Forelimb muscle (tissue), 1 donor: ENCODE measurements around the gene PRCP. TPM values are rescaled to one million over a fixed set of nuclear protein-coding genes. Genes with fewer than 3 reads are reported as not detected.
"Not testable (repeated sequence)": the region's sequence is repeated elsewhere in the genome, so short reads cannot be mapped to it uniquely, and the experiment has no call there.

Experiments
- DNase-seq: peaks from one replicate; pipeline ENCODE4 v3.0.0-alpha.2; 2013; ENCODE audit warnings: low read depth
- polyA plus RNA-seq: library from polyadenylated mRNA; unstranded; fragments of 120-200 nt; gene quantifications from one replicate; pipeline ENCODE4 v1.2.1, GENCODE V29; 2013; ENCODE audit not compliant: insufficient read length

The PRCP gene
- polyA plus RNA-seq, 1 donor, result 96.3 TPM

DNA sequence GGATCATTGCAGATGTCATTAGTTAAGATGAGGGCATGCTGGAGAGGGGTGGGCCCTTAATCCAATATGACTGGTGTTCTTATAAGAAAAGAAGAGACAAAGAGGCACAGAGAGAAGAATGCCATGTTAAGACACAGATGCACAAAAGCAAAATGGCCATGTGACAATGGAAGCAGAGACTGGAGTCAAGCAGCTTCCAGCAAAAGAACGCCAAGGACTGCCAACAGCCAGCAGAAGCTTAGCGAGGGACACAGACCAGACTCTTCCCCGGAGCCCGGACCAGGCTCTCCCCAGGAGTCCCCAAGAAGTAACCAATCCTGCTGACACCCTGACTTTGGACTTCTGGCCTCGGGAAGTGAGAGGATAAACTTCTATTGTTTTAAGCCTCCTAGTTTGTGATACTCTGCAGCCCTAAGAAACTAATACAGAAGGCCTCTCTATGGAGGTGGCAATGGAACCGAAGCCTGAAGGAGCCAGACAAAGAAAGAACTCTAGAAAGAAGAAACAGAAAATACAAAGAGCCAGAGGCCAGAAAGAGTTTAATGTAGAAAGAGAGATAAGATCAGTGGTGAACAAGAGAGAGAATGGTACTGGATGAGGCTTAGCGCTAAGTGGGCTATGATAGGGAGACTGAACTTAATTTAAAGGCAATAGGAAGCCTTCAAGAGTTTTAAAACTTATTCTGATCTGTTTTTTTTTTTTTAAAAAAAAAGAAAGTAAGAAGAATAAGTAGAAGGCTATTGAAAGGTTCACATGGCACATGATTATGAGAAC is 27.7 kb downstream of the PRCP start:
- no peak for DNase-seq

DNA sequence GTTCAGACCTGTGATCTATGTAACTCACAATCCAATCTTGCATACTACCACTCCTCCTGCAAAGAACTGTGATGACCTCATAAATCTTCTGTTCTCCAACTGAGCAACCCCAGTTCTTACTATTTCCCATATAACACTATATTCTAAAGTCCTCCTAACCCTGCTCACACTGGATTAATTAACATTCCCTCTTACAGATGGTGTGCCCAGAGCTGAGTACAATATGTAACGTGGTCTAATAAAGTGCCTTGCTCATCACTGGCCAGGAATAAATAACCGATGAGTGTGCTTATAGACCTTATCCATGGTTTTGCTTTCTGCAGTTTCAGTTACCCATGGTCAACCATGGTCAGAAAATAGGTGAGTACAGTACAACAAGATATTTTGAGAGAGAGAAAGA is 28.6 kb downstream of the PRCP start:
- DNase-seq, result no peak

DNA sequence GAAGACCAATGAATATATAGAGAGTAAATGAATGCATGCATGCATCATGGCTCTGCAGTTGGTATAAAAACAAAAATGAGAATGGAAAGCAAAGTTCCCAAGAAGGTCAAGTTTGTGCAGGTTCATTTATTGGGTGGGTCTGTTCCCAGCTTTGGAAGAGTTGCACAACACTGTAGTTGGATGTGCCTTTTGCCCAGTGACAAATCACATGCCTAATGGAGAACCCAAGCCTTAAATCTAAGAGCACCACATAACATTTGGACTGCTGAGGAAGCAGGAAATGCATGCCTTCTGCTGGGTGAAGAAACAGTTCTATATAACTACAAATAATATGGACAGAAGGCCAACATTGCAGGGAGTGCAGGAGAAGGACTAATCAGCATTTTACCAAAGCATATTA is 30.6 kb downstream of the PRCP start:
- no peak for DNase-seq

DNA sequence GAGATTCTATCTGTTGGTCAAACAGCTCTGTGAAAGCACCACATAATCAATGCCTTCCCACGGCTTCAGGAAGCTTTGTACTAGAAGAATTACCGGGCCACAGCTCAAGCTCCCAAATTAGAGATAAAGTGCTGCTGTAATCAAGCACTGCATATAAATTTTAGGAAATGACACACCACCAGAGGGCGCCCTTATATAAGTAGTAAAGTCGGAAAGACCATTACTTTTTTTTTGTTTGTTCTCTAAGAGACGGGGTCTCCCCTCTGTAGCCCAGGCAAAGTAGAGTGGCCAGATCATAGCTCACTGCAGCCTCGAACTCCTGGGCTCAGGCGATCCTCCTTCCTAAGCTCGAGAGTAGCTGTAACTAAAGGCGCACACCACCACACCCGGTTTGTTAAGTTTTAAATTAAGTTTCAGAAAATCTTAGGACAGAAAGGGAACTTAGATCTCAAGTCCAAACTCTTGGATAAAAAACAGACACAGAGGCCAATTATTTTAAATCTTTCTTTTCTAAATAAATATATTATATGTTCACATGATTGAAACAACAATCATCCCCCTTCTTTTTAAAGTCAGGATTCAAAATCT is 32.6 kb downstream of the PRCP start:
- DNase-seq, result peak; percentile 49

DNA sequence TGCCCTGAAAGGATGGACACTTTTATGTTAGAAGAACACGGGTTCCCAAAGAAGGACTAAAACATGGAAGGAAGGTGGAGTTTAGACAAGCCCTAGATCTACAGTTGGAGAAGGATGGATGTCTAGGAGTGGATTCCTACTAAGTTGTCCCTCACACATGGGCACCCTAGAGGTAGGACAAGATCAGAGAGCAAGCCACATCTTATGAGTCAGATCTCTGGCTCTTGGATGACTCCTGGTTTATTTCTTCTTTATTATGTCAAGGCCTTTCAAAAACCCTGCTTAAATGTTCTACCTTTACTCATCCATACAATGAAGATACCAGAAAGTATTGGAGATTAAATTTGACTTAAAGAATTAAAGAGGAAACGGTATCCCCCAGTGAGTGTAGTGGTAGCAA is 34.4 kb downstream of the PRCP start:
- no peak for DNase-seq

DNA sequence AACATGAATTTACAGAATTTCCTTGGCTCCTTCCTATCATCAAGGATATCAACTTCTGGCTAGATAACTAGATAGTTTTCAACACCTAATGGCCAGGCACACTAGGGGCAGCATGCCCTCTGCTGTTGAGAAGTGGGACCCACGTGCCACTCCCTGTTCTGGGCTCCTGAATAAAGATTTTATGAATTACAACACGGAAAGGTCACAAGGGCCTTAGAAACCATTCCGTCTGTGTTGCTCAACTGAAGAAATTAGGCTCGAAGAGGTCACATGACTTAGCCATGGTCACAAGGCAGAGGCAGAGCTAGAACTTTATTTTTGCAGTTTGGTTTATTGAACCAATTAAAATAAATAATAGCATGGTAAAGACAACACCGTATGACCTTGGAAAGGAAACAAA is 36.0 kb downstream of the PRCP start:
- no peak for DNase-seq

DNA sequence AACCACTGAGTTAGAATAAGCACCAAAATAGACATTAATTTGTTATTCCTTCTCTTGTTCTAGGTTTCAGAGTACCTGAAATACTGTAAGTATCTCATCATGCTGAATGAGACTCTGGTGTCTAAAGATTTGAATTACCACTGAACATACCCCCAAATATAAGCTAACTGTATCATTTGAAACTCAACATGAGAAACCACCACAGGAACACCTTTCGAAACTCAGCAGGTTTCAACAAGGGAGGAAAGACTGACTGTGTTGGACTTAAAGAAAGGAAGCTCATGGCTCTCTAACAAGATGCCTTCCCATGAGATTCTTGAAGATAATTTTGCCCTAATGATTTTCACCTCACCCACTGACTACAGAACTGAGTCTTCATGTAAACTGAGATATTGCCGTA is 37.0 kb downstream of the PRCP start:
- DNase-seq, result no peak

DNA sequence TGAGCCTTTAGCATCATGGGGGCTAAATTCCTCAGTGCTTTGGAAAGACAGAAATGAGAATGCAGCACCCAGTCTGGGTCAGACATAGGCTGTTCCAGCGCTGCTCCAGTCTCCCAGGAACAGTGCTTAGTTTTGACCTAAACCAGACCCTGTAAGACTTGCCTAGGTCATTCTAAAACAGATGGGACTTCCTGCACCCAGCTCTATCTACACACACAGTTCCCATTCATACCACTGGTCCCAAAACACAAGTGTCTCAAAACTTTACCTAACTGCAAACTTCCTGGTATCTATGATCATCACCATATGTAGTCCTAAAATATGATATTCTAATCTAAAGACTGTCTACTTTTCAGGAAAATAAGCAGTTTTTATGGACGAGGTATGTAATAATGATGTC is 37.9 kb downstream of the PRCP start:
- DNase-seq, result no peak

DNA sequence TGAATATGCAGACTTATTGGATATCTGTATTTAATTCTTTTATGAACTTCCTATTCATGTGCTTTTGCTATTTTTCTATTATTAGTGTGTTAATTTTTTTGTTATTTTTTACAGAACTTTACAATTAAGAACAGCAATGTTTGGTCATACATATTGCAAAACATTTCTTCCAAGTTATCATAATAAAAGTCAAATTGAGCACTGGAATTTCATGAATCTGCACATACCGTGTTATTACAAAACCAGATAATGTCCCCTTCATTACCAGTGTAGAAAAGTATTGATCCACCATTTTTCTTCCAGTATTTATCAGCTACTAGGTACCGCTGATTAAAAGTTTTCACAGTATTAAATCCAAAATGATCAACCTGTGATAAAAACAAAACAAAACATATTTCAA is 40.5 kb downstream of the PRCP start:
- DNase-seq, result no peak

DNA sequence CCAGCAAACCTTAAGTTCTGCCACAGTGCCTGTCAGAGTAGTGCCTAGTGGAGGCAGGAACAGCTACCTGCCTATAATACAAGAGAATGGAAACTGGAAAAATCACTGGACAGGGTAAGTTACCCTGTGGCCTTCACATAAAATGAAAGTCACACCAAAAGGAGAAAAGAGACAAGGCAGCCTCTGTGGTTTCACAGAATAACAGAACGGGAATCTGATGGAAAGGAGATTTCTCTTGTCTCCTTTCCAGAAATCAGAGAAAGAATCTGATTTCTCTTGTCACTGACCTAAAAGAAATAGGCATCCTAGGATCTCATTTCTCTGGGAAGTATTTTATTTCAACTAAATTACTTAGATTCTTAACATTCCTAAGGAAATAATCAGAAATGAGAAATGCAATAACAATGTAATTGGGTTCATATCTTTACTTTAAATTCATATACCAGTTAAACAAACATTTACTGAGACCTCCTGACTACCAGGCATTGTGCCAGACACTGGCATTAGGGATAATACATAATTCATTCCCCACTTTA is 41.6 kb downstream of the PRCP start:
- DNase-seq, result no peak

DNA sequence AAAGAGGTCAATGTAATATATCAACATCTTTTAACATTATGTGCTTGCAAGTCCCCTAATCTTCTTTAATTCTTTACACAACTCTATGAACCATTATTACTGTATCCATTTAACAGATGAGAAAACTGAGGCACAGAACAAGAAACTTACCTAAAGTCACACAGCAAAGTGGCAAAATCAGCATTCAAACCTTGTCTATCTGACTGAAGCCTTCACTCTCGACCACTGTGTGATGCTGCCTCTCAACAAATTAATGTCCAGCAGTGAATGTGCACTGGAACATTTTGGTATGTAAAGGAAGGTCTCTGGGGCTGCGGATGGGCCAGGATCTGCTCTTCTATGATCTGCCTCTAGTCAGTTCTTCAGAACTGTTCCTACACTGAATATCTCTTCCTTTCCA is 42.1 kb downstream of the PRCP start:
- no peak for DNase-seq

DNA sequence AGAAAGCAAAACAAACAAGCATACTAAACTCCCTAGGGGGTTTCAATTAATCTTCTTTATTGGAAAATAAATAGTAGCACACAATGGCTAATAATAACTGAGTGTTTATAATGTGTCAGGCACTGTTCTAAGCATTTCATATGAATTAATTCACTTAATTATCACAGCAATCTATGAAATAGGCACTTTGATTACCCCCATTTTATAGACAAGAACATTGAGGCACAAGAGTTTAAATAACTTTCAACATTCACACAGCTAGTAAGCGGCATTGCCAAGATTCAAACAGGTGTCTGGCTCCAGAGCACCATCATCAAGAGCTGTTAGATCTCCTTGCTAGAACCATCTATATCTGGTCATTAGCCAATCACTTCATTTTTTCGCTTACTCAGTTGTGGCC is 43.1 kb downstream of the PRCP start:
- DNase-seq, result no peak

DNA sequence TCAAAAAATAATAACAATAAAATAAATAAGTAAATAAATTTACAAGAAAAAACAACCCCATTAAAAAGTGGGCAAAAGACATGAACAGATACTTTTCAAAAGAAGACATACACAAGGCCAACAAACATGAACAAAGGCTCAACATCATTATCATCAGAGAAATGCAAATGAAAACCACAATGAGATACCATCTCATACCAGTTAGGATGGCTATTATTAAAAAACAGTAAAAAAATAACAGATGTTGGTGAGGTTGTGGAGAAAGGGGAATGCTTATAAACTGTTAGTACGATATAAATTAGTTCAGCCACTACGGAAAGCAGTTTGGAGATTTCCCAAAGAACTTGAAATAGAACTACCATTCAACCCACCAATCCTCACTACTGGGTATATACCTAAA is 44.6 kb downstream of the PRCP start:
- no peak for DNase-seq

DNA sequence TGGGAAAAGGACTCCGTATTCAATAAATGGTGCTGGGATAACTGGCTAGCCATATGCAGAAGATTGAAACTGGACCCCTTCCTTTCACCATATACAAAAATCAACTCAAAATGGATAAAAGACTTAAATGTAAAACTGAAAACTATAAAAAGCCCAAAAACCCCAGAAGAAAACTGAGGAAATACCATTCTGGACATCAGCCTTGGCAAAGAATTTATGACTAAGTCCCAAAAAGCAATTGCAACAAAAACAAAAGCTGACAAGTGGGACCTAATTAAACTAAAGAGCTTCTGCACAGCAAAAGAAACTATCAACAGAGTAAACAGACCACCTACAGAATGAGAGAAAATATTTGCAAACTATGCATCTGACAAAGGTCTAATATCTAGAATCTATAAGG is 45.3 kb downstream of the PRCP start:
- not testable (repeated sequence) for DNase-seq

DNA sequence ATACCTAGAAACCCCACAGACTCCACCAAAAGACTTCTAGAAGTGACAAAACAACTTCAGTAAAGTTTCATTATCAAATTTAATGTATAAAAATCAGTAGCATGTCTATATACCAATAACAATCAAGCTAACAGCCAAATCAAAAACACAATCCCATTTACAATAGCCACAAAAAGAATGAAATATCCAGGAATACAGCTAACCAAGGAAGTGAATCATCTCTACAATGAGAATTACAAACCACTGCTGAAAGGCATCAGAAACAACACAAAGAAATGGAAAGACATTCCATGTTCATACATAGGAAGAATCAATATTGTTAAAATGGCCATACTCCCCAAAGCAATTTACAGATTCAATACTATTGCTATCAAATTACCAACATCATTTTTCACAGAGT is 46.0 kb downstream of the PRCP start:
- DNase-seq, result no peak

DNA sequence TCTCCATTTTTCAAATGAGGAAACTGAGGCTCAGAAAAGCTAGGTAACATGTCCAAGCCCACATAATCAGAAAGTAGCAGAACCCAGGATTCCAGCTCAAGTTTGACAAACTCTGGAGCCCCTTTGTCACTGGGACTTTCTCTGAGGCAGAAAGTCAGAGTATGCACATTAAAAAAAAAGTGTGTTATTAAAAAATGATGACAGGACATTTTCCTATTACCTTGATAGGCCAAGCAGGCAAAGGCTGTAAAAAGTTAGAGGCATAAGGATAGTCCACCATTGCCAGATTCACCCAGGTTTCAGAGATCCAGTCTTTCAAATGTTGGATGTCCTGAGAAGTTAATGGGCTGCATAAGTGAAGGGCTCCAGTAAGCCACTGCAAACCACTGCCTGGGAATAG is 51.4 kb downstream of the PRCP start:
- DNase-seq, result no peak

DNA sequence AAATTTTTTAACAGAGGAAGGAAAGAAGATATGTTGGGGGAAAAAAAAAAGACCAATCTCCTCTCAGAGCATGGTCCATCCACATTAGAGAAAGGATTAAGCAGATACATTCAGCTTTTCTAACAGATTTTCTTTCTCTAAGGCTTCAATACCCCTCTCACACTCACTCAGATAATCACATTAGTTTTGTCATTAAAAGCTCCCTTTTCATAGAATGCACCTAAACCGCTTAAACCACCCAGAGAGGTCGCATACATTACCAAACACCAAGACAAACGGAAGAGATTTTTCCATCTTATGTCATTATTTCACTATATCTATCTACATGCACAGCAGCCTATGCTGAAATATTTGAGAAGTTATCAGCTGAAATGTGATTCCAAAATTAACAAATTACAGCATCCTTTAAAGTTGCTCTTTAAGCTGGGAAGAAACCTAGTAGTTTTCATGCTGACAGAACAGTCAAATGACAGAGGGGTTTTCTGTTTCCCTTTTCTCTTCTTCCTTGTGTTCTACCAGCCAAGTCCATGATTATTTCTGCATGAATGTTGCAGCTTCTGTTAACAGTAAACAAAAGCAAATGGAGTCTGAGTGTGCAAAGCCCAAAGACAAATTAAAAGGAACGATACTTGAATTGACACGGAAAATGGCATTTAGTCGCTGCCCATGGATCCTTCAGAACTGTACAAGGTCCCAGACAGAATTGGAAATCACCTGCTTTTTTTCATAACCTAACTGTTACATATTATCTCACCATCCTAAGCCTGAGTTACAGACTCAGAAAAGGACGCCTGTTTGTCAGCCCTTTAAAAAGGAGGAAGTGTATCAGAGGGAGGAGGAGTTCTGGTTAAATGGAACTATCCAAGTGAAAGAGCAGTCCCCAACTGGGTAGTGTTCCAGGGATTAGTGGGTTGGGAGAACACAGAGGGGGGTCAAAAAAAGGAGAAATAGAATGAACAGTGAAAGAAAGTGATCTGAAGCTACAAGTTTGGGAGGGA is 54.6 kb downstream of the PRCP start:
- no peak for DNase-seq

DNA sequence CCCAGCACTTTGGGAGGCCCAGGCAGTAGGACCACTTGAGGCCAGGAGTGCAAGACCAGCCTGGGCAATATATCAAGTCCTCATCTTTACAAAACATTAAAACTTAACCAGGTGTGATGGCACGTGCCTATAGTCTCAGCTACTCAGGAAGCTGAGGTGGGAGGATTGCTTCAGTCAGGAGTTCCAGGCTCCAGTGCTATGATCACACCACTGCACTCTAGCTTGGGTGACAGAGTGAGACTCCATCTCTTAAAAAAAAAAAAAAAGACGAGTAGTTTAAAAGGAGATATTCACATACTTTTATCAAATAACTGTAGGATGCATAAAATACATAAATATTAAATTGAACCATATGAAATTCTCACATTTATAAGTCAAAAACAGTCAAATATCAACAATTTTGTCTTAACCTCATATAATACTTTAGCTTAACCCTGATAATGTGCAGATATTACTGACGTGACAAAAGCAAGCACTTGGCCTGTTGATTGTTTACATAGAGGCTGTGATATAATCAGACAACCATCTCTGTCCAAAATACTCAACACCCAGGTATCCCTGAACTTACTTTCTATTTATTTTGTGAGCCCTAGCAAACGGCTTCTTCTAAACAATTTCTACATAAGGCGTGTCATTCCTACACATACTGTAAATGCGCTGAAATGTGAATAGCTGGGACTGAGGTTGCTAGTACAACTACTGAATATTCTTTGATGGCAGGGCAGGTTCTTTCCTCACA is 57.0 kb downstream of the PRCP start:
- no peak for DNase-seq

DNA sequence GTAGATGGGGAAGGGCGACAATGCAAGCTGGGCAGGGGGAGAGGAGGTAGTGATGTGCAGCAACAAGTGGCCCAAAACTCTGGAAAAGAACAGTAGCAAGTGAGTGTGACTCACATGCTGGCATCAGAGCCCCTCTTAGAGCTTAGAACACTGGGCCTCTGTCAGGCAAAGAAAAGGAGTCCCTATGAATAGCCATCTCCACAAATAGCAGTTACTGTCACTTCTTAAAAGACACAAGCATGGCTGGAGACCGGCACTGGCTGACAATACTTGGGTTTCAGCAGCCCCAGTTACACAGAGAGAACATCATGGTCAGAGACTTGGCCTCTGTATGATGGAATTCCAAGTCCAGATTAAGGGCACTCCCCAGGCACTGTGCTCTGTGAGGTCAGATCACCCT is 58.2 kb downstream of the PRCP start:
- DNase-seq, result no peak

DNA sequence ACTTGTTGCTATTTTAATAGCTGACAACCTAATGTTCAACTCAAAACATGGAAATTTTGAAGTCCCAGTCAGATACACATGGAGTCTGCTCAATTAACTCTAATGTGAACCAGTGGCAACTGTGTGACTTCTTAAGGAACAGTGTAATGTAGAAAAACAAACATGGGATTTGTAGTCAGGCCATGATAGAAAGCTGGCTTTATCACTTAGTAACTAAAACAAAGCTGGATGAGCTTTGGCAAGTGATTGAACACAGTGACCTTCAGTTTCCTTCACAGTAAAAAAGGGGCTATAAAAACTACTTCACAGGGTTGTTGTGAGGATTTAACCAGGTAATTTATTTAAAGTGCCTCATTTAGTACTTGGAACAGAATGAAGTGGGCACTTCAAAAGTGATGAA is 62.6 kb downstream of the PRCP start:
- DNase-seq, result no peak

DNA sequence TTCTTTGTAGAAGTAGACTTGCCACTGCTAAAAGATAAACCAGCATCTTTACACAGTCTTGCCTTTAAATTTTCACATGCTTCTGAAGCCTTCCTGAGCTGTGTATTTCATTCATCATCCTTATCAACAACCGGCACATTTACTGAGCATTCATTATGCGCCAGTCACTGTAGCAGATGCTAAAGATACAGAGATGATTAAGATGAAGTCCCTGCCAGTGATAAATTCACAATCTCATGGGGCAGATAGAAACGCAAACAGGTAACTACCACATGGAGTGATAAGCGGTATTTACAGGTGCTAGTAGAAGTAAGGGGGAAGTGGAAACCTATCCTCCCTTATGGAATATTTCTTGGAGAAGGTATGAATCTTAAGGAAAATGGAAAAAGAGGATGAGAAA is 67.2 kb downstream of the PRCP start:
- no peak for DNase-seq

DNA sequence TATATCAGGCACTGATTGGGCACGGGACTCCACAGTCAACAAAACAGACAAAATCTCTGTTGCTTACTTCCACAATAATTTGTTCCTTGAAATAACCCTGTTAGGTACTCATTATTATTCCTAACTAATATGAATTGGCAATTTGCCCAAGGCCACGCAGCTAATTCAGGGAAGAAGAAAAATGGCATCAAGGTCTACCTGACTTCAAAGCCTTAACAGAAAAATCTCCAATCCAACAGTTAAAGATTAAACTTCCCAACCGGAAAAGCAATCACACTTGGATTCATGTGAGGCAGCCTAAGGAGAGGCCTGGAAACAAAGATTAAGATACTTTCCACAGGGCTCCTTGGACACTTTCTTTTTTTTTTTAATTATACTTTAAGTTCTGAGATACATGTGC is 68.9 kb downstream of the PRCP start:
- no peak for DNase-seq
